Esophagus muscularis mucosa (tissue), 4 donors: ENCODE measurements around the gene ERLEC1. TPM values are rescaled to one million over a fixed set of nuclear protein-coding genes. Genes with fewer than 3 reads are reported as not detected.

Experiments used
- DNase-seq: peaks from one replicate; pipeline ENCODE4 v3.0.0-alpha.2; 2017; ENCODE audit errors: extremely low spot score
- H3K27ac ChIP-seq, 4 donors: fragments of 200-600 bp; sonication (generic); replicated peaks in 1 of 4; 1 replicate in 3 of 4; 2 replicates in 1 of 4; pipeline ENCODE4 v1.5.1; 2016 to 2019; ENCODE audit warnings: mild to moderate bottlenecking in 1 of 4
- H3K27me3 ChIP-seq, 4 donors: fragments of 200-600 bp; sonication (generic); one replicate each; pipeline versions ENCODE4 v1.5.1 to v1.6.0; 2016 to 2019
- H3K36me3 ChIP-seq, 4 donors: fragments of 200-600 bp; sonication (generic); one replicate each; pipeline ENCODE4 v1.5.1; 2016 to 2019
- H3K4me1 ChIP-seq, 4 donors: fragments of 200-600 bp; sonication (generic); one replicate each; pipeline ENCODE4 v1.5.1; 2016 to 2019
- H3K4me3 ChIP-seq, 4 donors: fragments of 200-600 bp; sonication (generic); 1 replicate in 2 of 4; 2 replicates in 2 of 4; pipeline ENCODE4 v1.5.1; 2016 to 2019; ENCODE audit warnings: mild to moderate bottlenecking in 4 of 4, moderate library complexity in 1 of 4
- H3K9me3 ChIP-seq, 4 donors: fragments of 200-600 bp; sonication (generic); 1 replicate in 3 of 4; 2 replicates in 1 of 4; pipeline ENCODE4 v1.5.1; 2016 to 2019
- EP300 ChIP-seq: sonication (generic); formaldehyde crosslinking; IDR thresholded peaks from one replicate; pipeline ENCODE4 v1.6.1; 2017; ENCODE audit warnings: antibody characterized with exemption
- POLR2A ChIP-seq: fragments of 450-650 bp; IDR thresholded peaks from one replicate; pipeline ENCODE4 v1.6.1; 2017; ENCODE audit warnings: antibody characterized with exemption, moderate library complexity, mild to moderate bottlenecking, low read depth
- POLR2AphosphoS5 ChIP-seq, 2 donors: sonication (generic); formaldehyde crosslinking; IDR thresholded peaks; one replicate each; pipeline ENCODE4 v1.6.1; 2017; ENCODE audit warnings: antibody characterized with exemption in 2 of 2
- WGBS: methylation state at CpG from one replicate; pipeline ENCODE4 v1.1.5; 2018; 5-methylcytosine and 5-hydroxymethylcytosine counted together
- intact Hi-C: fragments of 100-400 bp; cut with DNase I; formaldehyde crosslinking; loops from one replicate; pipeline ENCODE4 v1.15.1; 2023
- total RNA-seq, 4 donors: library from RNA; depleted of rRNA; stranded (reverse); fragments of >200 nt; gene quantifications; one replicate each; pipeline versions ENCODE4 v1.1.0 to v1.2.1, GENCODE V29; 2016
- TF ChIP-seq, protein P1 (sequence below), 3 experiments: fragments of 200-600 bp in 2 of 3; fragments of 450-650 bp in 1 of 3; sonication (generic) in 2 of 3; IDR thresholded peaks; one replicate each; pipeline ENCODE4 v1.5.1; 2017 to 2019; ENCODE audit warnings: antibody characterized with exemption in 3 of 3, mild to moderate bottlenecking in 2 of 3, moderate library complexity in 1 of 3

Gene ERLEC1
- total RNA-seq, 4 donors from 2014 or later: 54.8 to 81.9 (median 61.1) TPM

DNA sequence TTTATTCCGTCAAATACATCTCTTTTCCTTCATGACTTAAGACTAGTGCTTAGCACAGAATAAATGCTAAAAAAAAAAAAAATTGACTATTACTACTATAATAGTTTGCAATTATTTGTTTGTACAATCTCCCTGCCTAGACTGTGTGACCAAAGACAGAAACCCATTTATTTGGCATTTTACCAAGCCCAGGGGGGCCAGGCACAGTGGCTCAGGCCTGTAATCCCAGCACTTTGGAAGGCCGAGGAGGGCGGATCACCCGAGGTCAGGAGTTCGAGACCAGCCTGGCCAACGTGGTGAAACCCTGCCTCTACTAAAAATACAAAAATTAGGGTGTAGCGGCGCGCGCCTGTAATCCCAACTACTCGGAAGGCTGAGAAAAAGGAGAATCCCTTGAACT, 1.5 kb upstream of the ERLEC1 start:
- no peaks in the 10 kb centered on the region for H3K27me3 ChIP-seq
- intact Hi-C loops: no loop called here
- no peak overlapping the region for H3K27ac ChIP-seq
- no peak for DNase-seq
- H3K9me3 ChIP-seq: no peaks in the 10 kb centered on the region
- TF ChIP-seq, protein P1, sequence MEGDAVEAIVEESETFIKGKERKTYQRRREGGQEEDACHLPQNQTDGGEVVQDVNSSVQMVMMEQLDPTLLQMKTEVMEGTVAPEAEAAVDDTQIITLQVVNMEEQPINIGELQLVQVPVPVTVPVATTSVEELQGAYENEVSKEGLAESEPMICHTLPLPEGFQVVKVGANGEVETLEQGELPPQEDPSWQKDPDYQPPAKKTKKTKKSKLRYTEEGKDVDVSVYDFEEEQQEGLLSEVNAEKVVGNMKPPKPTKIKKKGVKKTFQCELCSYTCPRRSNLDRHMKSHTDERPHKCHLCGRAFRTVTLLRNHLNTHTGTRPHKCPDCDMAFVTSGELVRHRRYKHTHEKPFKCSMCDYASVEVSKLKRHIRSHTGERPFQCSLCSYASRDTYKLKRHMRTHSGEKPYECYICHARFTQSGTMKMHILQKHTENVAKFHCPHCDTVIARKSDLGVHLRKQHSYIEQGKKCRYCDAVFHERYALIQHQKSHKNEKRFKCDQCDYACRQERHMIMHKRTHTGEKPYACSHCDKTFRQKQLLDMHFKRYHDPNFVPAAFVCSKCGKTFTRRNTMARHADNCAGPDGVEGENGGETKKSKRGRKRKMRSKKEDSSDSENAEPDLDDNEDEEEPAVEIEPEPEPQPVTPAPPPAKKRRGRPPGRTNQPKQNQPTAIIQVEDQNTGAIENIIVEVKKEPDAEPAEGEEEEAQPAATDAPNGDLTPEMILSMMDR (IDR thresholded peaks at IDR 0.05): no peak
- no peak for TF ChIP-seq EP300
- no peak for TF ChIP-seq POLR2A
- TF ChIP-seq POLR2AphosphoS5 (IDR thresholded peaks at IDR 0.05): no peak
- peak overlapping the region; percentile 74 to 93 (median 84) for H3K4me3 ChIP-seq
- WGBS: 54% methylated on average over 11 of the region's 11 CpGs
- peaks cover 0 to 10% (median 5%) of the 10 kb centered on the region in 4 donors for H3K36me3 ChIP-seq
- H3K4me1 ChIP-seq: peaks cover 29 to 69% (median 52%) of the 10 kb centered on the region in 4 donors

DNA sequence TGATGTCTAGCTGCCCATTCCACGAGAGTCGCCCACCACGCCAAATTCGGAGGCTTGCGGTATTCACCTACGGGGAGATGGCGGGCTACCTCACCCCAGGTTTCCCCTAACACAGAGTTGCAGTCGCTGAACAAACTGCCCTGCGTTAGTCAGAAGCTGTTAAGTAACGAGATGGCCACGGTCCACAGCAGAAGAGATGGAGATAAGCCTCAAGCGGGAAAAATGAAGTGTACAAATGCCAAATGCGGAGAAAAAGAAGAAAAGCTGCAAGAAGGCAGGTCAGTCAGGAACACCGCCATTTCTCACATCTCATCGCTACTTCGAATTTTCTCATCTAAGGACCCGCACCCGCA, 516 bp upstream of the ERLEC1 start:
- Histone ChIP-seq H3K27ac (peak overlapping the region; percentile 81 to 85 (median 84)), H3K36me3 (peaks cover 0 to 4% (median 1%) of the 10 kb centered on the region in 4 donors), H3K9me3 (no peaks in the 10 kb centered on the region), H3K4me1 (peaks cover 29 to 69% (median 54%) of the 10 kb centered on the region in 4 donors), H3K4me3 (peak overlapping the region; percentile 74 to 93 (median 84)), H3K27me3 (no peaks in the 10 kb centered on the region)
- TF ChIP-seq POLR2A (no peak), EP300 (no peak), POLR2AphosphoS5 (IDR thresholded peaks at IDR 0.05) (no peak)
- TF ChIP-seq, protein P1 (IDR thresholded peaks at IDR 0.05): no peak
- WGBS: under 1% methylated on average over 15 of the region's 18 CpGs
- intact Hi-C loops: no loop called here
- no peak for DNase-seq

DNA sequence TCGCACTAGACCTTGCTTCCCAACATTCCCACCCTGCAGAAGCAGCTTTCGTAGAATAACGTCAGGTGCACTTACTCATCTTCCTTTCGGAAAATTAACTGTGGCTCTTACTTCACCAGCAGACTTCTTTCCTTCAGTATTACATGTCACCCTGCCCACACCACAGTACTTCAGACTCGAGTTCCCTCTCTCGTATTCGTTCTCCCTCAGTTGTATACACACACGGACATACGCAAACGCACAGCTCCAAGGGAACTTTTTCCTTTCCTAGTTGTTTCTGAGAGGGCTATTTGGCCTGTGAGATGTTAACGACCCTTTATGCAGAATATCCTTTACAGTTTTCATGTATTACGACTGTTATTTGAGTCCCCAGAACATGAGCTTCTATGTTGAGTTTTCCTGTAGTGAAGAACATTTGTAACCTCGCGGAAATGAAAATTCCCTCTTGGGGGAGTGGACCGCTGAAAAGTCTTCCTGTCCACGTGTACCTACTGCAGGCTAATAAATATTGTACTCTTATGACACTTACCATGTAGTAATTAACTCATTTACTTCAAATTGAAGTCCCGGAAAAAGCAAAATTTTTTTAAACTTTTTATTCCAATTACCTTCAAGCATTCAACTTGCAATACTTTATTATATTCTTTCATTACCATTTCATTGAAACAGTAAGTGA, 908 bp downstream of the ERLEC1 start:
- no peak for DNase-seq
- H3K27me3 ChIP-seq: no peaks in the 10 kb centered on the region
- peak overlapping the region; percentile 74 to 93 (median 84) for H3K4me3 ChIP-seq
- H3K9me3 ChIP-seq: no peaks in the 10 kb centered on the region
- H3K4me1 ChIP-seq: peaks cover 29 to 58% (median 45%) of the 10 kb centered on the region in 4 donors
- intact Hi-C loops: no loop called here
- H3K27ac ChIP-seq: peak overlapping the region; percentile 81 to 85 (median 84)
- TF ChIP-seq POLR2A (no peak), EP300 (no peak), POLR2AphosphoS5 (IDR thresholded peaks at IDR 0.05) (no peak)
- TF ChIP-seq, protein P1 (IDR thresholded peaks at IDR 0.05): no peak
- H3K36me3 ChIP-seq: no peaks in the 10 kb centered on the region
- 5% methylated on average over 17 of the region's 17 CpGs for WGBS

DNA sequence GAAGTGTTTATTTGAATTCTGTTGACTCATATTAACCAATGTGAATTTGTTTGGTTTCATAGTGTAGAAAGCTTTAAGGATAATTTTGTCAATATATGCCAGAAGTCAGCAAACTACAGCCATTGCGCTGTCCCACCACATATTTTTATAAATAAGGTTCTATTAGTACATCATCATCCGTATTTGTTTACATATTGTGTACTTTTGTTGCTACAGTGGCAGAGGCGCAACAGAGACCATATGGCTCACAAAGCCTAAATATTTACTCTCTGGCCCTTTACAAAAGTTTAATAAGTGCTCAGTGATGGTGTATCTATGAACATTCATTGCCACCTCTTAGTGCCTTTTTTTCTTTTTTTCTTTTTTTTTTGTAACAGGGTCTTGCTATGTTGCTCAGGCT, 6.4 kb downstream of the ERLEC1 start:
- WGBS: 86% methylated on average over 3 of the region's 3 CpGs
- no peak for DNase-seq
- Histone ChIP-seq H3K36me3 (peaks cover 14 to 39% (median 34%) of the 10 kb centered on the region in 4 donors), H3K27me3 (no peaks in the 10 kb centered on the region), H3K27ac (no peak overlapping the region), H3K9me3 (no peaks in the 10 kb centered on the region), H3K4me3 (no peak overlapping the region), H3K4me1 (peaks cover 5 to 21% (median 11%) of the 10 kb centered on the region in 4 donors)
- intact Hi-C loops: no loop called here
- TF ChIP-seq EP300 (no peak), POLR2A (no peak)
- TF ChIP-seq, protein P1 (IDR thresholded peaks at IDR 0.05): no peak

DNA sequence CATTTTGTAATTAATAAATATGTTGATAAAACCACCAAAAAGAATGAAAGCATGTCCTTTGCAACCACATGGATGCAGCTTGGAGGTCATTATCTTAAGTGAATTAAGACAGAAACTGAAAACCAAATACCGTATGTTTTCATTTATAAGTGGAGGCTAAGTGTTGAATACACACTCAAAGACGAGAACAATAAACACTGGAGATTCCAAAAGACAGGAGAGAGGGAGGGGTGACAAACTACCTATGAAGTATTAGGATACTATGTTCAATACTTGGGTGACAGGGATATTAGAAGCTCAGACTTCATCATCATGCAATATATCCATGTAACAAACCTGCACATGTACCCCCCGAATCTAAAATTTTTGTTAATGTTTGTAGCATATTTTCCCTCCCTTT, 7.0 kb downstream of the ERLEC1 start:
- Histone ChIP-seq H3K27ac (no peak overlapping the region), H3K27me3 (no peaks in the 10 kb centered on the region), H3K4me1 (peaks cover 0 to 15% (median 6%) of the 10 kb centered on the region in 4 donors), H3K4me3 (no peak overlapping the region), H3K36me3 (peaks cover 15 to 44% (median 40%) of the 10 kb centered on the region in 4 donors), H3K9me3 (no peaks in the 10 kb centered on the region)
- whole genome bisulfite sequencing: 80% methylated on average over 3 of the region's 3 CpGs
- DNase-seq: no peak
- intact Hi-C loops: no loop called here
- TF ChIP-seq POLR2A: no peak
- TF ChIP-seq EP300: no peak
- TF ChIP-seq POLR2AphosphoS5 (IDR thresholded peaks at IDR 0.05): no peak
- TF ChIP-seq, protein P1 (IDR thresholded peaks at IDR 0.05): no peak
